NCI-H774 (cell line): ENCODE measurements around the gene EPC2.
"Not testable (repeated sequence)": the region's sequence is repeated elsewhere in the genome, so short reads cannot be mapped to it uniquely, and the experiment has no call there.

Source experiments
- DNase-seq: peaks from one replicate; lab custom pipeline; 2025; lab: John Stamatoyannopoulos, UW

EPC2 gene

GRCh38 chr2:148674063-148675020 lies 29.8 kb downstream of the EPC2 start:
- no peak for DNase-seq

- DNase-seq: no peak
Observed at GRCh38 chr2:148675708-148676107, 31.2 kb downstream of the EPC2 start.

GRCh38 chr2:148678302-148679179 lies 34.0 kb downstream of the EPC2 start:
- not testable (repeated sequence) for DNase-seq

- no peak for DNase-seq
Observed at GRCh38 chr2:148680462-148680861, 35.9 kb downstream of the EPC2 start.

- no peak for DNase-seq
Observed at GRCh38 chr2:148681443-148681842, 36.9 kb downstream of the EPC2 start.

- DNase-seq: not testable (repeated sequence)
Observed at GRCh38 chr2:148681862-148682261, 37.3 kb downstream of the EPC2 start.

GRCh38 chr2:148684507-148684906 lies 40.0 kb downstream of the EPC2 start:
- no peak for DNase-seq

- DNase-seq: no peak
Observed at GRCh38 chr2:148687543-148687942, 43.0 kb downstream of the EPC2 start.

GRCh38 chr2:148688011-148688410 lies 43.5 kb downstream of the EPC2 start:
- DNase-seq: not testable (repeated sequence)

- no peak for DNase-seq
Observed at GRCh38 chr2:148696985-148697384, 52.4 kb downstream of the EPC2 start.

- DNase-seq: no peak
Observed at GRCh38 chr2:148699830-148700229, 55.3 kb downstream of the EPC2 start.

- DNase-seq: no peak
Observed at GRCh38 chr2:148701039-148701438, 56.5 kb downstream of the EPC2 start.

- no peak for DNase-seq
Observed at GRCh38 chr2:148701877-148702276, 57.3 kb downstream of the EPC2 start.

GRCh38 chr2:148702475-148702874 lies 57.9 kb downstream of the EPC2 start:
- DNase-seq: no peak

- DNase-seq: no peak
Observed at GRCh38 chr2:148704247-148704646, 59.7 kb downstream of the EPC2 start.

GRCh38 chr2:148716378-148716920 lies 71.9 kb downstream of the EPC2 start:
- DNase-seq: no peak

GRCh38 chr2:148718039-148718438 lies 73.5 kb downstream of the EPC2 start:
- DNase-seq: no peak

- no peak for DNase-seq
Observed at GRCh38 chr2:148719195-148719749, 74.7 kb downstream of the EPC2 start.

GRCh38 chr2:148719941-148720436 lies 75.4 kb downstream of the EPC2 start:
- DNase-seq: no peak

- peak; percentile 1 for DNase-seq
Observed at GRCh38 chr2:148720501-148721001, 76.0 kb downstream of the EPC2 start.

GRCh38 chr2:148721520-148721931 lies 77.0 kb downstream of the EPC2 start:
- no peak for DNase-seq
